ACC112 (cell line): ENCODE measurements around the gene FAM184A.
"Not testable (repeated sequence)": the region's sequence is repeated elsewhere in the genome, so short reads cannot be mapped to it uniquely, and the experiment has no call there.

Source experiments
- H2AFZ ChIP-seq: fragments of 200-600 bp; sonication (generic); one replicate; pipeline ENCODE4 v1.6.0; 2017; ENCODE audit warnings: antibody characterized with exemption, low read length; ENCODE audit not compliant: unreplicated experiment
- H3K27ac ChIP-seq: fragments of 200-600 bp; sonication (generic); 2 replicates; pipeline ENCODE4 v1.5.1; 2014; ENCODE audit warnings: low read depth, mild to moderate bottlenecking, antibody characterized with exemption, low read length, moderate library complexity
- H3K27me3 ChIP-seq: fragments of 200-600 bp; sonication (generic); 2 replicates; pipeline ENCODE4 v1.6.1; 2014; ENCODE audit warnings: mild to moderate bottlenecking, antibody characterized with exemption, low read length, moderate library complexity, mixed read lengths; ENCODE audit not compliant: insufficient read depth
- H3K36me3 ChIP-seq: fragments of 200-600 bp; sonication (generic); 2 replicates; pipeline ENCODE4 v1.6.1; 2016; ENCODE audit warnings: mild to moderate bottlenecking, antibody characterized with exemption, low read length, moderate library complexity, mixed read lengths; ENCODE audit not compliant: insufficient read depth
- H3K4me1 ChIP-seq: fragments of 200-600 bp; sonication (generic); one replicate; pipeline ENCODE4 v1.6.1; 2016; ENCODE audit warnings: low read length, mixed read lengths; ENCODE audit not compliant: insufficient read depth, unreplicated experiment, control insufficient read depth
- H3K4me3 ChIP-seq: fragments of 200-600 bp; sonication (generic); 2 replicates; pipeline ENCODE4 v1.5.1; 2014; ENCODE audit warnings: mild to moderate bottlenecking, low read depth, low read length
- H3K79me2 ChIP-seq: fragments of 200-600 bp; sonication (generic); one replicate; pipeline ENCODE4 v1.6.0; 2016; ENCODE audit warnings: low read length; ENCODE audit not compliant: control insufficient read depth, unreplicated experiment, insufficient read depth

The FAM184A gene

GRCh38 chr6:119078376-119079282, at the start of gene FAM184A:
FAM184A (minus strand) TSS chr6:119078664; CDS start chr6:119078299, 365 bp downstream.
- H2AFZ ChIP-seq, result peak within 1 kb of the TSS; percentile 94
- no peak within 1 kb of the TSS for H3K27ac ChIP-seq
- H3K79me2 ChIP-seq, result no peaks in the 10 kb centered on the region
- peaks cover 36% of the 10 kb centered on the region for H3K27me3 ChIP-seq
- peak within 1 kb of the TSS; percentile 84 for H3K4me3 ChIP-seq
- H3K4me1 ChIP-seq, result peaks cover 6% of the 10 kb centered on the region
- H3K36me3 ChIP-seq, result no peaks in the 10 kb centered on the region

GRCh38 chr6:119127627-119128026, 49.2 kb upstream of the FAM184A start:
- Histone ChIP-seq H3K4me3 (no peak overlapping the region), H2AFZ (no peak overlapping the region), H3K27me3 (no peaks in the 10 kb centered on the region), H3K27ac (no peak overlapping the region), H3K36me3 (no peaks in the 10 kb centered on the region), H3K4me1 (peaks cover 16% of the 10 kb centered on the region), H3K79me2 (no peaks in the 10 kb centered on the region)

GRCh38 chr6:119126826-119127225, 48.4 kb upstream of the FAM184A start:
- no peak overlapping the region for H2AFZ ChIP-seq

GRCh38 chr6:119126140-119126539, 47.7 kb upstream of the FAM184A start:
- no peaks in the 10 kb centered on the region for H3K79me2 ChIP-seq
- no peak overlapping the region for H2AFZ ChIP-seq
- H3K27ac ChIP-seq, result no peak overlapping the region
- H3K4me1 ChIP-seq, result peaks cover 16% of the 10 kb centered on the region
- H3K27me3 ChIP-seq, result no peaks in the 10 kb centered on the region
- no peak overlapping the region for H3K4me3 ChIP-seq
- H3K36me3 ChIP-seq, result no peaks in the 10 kb centered on the region

More at GRCh38 chr6:119126826-119127225, 48.4 kb upstream of the FAM184A start:
- H3K4me3 ChIP-seq, result no peak overlapping the region
- peaks cover 16% of the 10 kb centered on the region for H3K4me1 ChIP-seq
- H3K27ac ChIP-seq, result no peak overlapping the region
- H3K79me2 ChIP-seq, result no peaks in the 10 kb centered on the region
- H3K27me3 ChIP-seq, result no peaks in the 10 kb centered on the region
- H3K36me3 ChIP-seq, result no peaks in the 10 kb centered on the region

- no peaks in the 10 kb centered on the region for H3K36me3 ChIP-seq
- H3K79me2 ChIP-seq, result no peaks in the 10 kb centered on the region
- no peak overlapping the region for H2AFZ ChIP-seq
- H3K27me3 ChIP-seq, result no peaks in the 10 kb centered on the region
- H3K27ac ChIP-seq, result no peak overlapping the region
- peaks cover 15% of the 10 kb centered on the region for H3K4me1 ChIP-seq
- H3K4me3 ChIP-seq, result no peak overlapping the region
Observed at GRCh38 chr6:119125576-119125975, 47.1 kb upstream of the FAM184A start.

DNA sequence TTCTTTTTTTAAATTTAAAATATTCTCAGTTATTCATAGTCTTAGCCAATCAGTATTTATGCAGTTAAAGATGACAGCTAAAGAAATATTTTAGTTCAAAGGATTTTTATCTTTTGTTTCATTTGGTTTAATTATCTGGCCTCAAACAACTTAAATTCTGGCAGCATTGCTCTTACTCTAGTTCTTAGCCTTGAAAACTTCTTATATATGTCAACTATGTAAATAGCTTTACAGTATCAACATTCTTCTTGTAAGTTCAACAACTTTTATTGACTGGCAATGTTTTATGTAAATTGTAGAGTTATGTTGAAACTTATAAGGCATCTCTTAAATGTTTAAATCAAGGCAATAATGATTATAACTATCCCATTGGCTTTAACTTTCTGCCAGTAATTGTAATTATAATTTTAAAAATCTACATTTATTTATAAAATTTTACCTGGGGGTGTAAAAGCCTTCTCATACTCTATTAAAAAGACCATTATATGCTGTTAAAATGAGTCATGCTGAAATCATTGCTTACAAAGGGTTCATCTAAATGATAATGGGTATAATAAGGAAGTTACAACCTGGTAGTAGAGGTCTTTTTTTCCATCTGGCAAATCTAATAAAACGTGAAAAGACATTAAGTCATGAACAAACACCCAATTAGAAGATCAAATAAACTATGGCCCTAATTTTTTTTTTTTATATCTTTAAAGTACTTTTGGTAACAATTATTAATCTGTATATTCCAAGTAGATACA, 45.8 kb upstream of the FAM184A start:
- Histone ChIP-seq H2AFZ (no peak overlapping the region), H3K4me1 (peaks cover 7% of the 10 kb centered on the region), H3K36me3 (no peaks in the 10 kb centered on the region), H3K79me2 (no peaks in the 10 kb centered on the region), H3K4me3 (no peak overlapping the region), H3K27ac (no peak overlapping the region), H3K27me3 (no peaks in the 10 kb centered on the region)

DNA sequence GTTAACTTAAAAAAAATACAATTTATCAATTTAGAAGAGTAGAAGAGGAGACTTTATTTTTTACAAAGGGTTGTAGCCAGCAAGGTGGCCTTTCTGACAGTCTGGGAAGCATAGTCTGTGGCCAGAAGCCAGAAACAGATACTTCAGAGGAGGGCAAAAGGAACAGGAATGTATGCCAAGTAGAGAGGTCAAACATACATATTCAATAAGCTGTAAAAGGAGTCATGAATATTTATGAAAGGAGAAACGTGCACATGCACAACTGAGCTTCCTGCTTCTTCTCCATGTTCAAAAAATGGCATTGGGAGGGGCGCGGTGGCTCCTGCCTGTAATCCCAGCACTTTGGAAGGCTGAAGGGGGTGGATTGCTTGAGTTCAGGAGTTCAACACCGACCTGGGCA, 43.9 kb upstream of the FAM184A start:
- no peaks in the 10 kb centered on the region for H3K79me2 ChIP-seq
- no peak overlapping the region for H3K27ac ChIP-seq
- H3K4me1 ChIP-seq, result peaks cover 4% of the 10 kb centered on the region
- no peak overlapping the region for H3K4me3 ChIP-seq
- no peak overlapping the region for H2AFZ ChIP-seq
- no peaks in the 10 kb centered on the region for H3K27me3 ChIP-seq
- no peaks in the 10 kb centered on the region for H3K36me3 ChIP-seq

DNA sequence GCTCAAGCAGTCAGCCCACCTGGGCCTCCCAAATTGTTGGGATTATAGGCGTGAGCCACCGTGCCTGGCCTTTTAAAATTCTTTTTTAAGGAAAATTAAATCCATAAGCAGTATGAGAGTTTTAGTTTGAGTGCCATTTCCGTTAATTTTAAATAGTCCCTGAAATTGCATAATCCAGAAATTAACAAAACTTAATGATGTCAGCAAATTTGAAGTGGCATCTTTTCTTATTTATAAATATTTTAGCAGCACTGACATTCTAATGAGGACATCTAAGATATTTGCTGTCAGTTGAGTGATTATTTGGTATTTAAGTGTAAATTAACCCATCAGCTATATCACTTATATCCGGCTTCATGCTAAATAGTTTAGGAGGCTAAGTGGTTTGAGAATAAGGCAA, 42.9 kb upstream of the FAM184A start:
- Histone ChIP-seq H3K4me1 (peaks cover 4% of the 10 kb centered on the region), H3K79me2 (no peaks in the 10 kb centered on the region)

DNA sequence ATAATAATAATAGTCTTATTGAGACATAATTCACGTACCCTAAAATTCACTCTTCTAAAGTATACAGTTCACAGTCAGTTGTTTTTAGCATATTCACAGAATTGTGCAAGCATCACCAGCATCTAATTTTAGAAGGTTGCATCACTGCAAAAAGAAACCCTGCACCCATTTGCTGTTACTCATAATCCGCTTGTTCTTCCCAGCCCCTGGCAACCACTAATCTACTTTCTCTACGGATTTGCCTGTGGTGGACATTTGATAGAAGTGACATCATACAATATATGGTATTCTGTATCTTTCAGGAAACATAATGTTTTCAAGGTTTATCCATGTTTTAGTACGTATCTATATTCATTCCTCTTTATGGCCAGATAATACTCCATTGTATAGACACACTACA, 41.5 kb upstream of the FAM184A start:
- H3K79me2 ChIP-seq, result no peaks in the 10 kb centered on the region
- no peak overlapping the region for H3K4me3 ChIP-seq
- H3K27ac ChIP-seq, result no peak overlapping the region
- H3K27me3 ChIP-seq, result no peaks in the 10 kb centered on the region
- H3K36me3 ChIP-seq, result no peaks in the 10 kb centered on the region
- no peak overlapping the region for H2AFZ ChIP-seq
- peaks cover 4% of the 10 kb centered on the region for H3K4me1 ChIP-seq

More for the DNA sequence above, 42.9 kb upstream of the FAM184A start:
- H3K4me3 ChIP-seq, result no peak overlapping the region
- no peaks in the 10 kb centered on the region for H3K36me3 ChIP-seq
- H2AFZ ChIP-seq, result no peak overlapping the region
- no peaks in the 10 kb centered on the region for H3K27me3 ChIP-seq
- no peak overlapping the region for H3K27ac ChIP-seq

- not testable (repeated sequence) for H3K4me1 ChIP-seq, H3K4me3 ChIP-seq, H3K27me3 ChIP-seq, H3K27ac ChIP-seq, H3K79me2 ChIP-seq, H3K36me3 ChIP-seq, H2AFZ ChIP-seq
Observed at GRCh38 chr6:119119062-119119461, 40.6 kb upstream of the FAM184A start.
